HepG2 (cell line): ENCODE data around the gene LENG1.
A peak's percentile ranks its signal among the peaks of the same experiment; 100 is the strongest.

Experiments
- GABPB1 ChIP-seq: IDR thresholded peaks from 2 replicates; pipeline ENCODE4 v1.6.1; 2016; ENCODE audit warnings: mild to moderate bottlenecking, missing genetic modification reagents, moderate library complexity, missing compliant biosample characterization
- NR2F6 ChIP-seq, 2 experiments: IDR thresholded peaks; 2 replicates each; pipeline ENCODE4 v1.6.1; 2016; ENCODE audit warnings: antibody characterized with exemption in 1 of 2, mild to moderate bottlenecking in 1 of 2
- PRPF4 ChIP-seq: fragments of 200-400 bp; formaldehyde crosslinking; IDR thresholded peaks from 2 replicates; pipeline ENCODE4 v1.6.1; 2016; ENCODE audit warnings: low read length, low read depth; ENCODE audit not compliant: poor library complexity, severe bottlenecking
- SKIL ChIP-seq: sonication (generic); formaldehyde crosslinking; IDR thresholded peaks from 2 replicates; pipeline ENCODE4 v1.8.0; 2022; ENCODE audit warnings: missing genetic modification reagents, mild to moderate bottlenecking, moderate library complexity, borderline replicate concordance
- SMAD3 ChIP-seq: sonication (generic); formaldehyde crosslinking; IDR thresholded peaks from 2 replicates; pipeline ENCODE4 v1.4.0; 2020; ENCODE audit warnings: missing genetic modification reagents
- SMC3 ChIP-seq: IDR thresholded peaks from 2 replicates; pipeline ENCODE4 v1.6.1; 2011; ENCODE audit warnings: low read length, improper control_type of control experiment
- SP2 ChIP-seq: sonication (generic); formaldehyde crosslinking; IDR thresholded peaks from 2 replicates; pipeline ENCODE4 v1.5.1; 2020; ENCODE audit warnings: mild to moderate bottlenecking, missing genetic modification reagents
- TCF12 ChIP-seq, 2 experiments: fragments of 450-650 bp in 1 of 2; sonication (generic) in 1 of 2; formaldehyde crosslinking in 1 of 2; IDR thresholded peaks; 2 replicates each; pipeline versions ENCODE4 v1.6.1 to v1.8.0; 2017 to 2022; ENCODE audit warnings: antibody characterized with exemption in 1 of 2, mild to moderate bottlenecking in 1 of 2, missing genetic modification reagents in 1 of 2, moderate library complexity in 1 of 2
- XRCC5 ChIP-seq: fragments of 200-400 bp; formaldehyde crosslinking; optimal IDR thresholded peaks from 2 replicates; pipeline ENCODE3; 2017; ENCODE audit warnings: mild to moderate bottlenecking, low read length
- ZFAT ChIP-seq: sonication (generic); formaldehyde crosslinking; conservative IDR thresholded peaks from 2 replicates; pipeline ENCODE4 v1.8.1; 2023; ENCODE audit warnings: missing genetic modification reagents, inconsistent platforms
- ZNF414 ChIP-seq: sonication (generic); formaldehyde crosslinking; IDR thresholded peaks from 2 replicates; pipeline ENCODE4 v1.5.0; 2020; ENCODE audit warnings: missing genetic modification reagents
- TF ChIP-seq, protein P1 (sequence below): sonication (generic); formaldehyde crosslinking; IDR thresholded peaks from 2 replicates; pipeline ENCODE4 v1.4.0; 2020; ENCODE audit warnings: missing genetic modification reagents, borderline replicate concordance
- TF ChIP-seq, protein P2 (sequence below): sonication (generic); formaldehyde crosslinking; conservative IDR thresholded peaks from 2 replicates; pipeline ENCODE4 v1.8.0; 2022; ENCODE audit warnings: mild to moderate bottlenecking, moderate library complexity, missing genetic modification reagents
- TF ChIP-seq, protein P3 (sequence below): sonication (generic); formaldehyde crosslinking; IDR thresholded peaks from 2 replicates; pipeline ENCODE4 v1.4.0; 2020; ENCODE audit warnings: missing genetic modification reagents, low read depth, mild to moderate bottlenecking, borderline replicate concordance

DNA sequence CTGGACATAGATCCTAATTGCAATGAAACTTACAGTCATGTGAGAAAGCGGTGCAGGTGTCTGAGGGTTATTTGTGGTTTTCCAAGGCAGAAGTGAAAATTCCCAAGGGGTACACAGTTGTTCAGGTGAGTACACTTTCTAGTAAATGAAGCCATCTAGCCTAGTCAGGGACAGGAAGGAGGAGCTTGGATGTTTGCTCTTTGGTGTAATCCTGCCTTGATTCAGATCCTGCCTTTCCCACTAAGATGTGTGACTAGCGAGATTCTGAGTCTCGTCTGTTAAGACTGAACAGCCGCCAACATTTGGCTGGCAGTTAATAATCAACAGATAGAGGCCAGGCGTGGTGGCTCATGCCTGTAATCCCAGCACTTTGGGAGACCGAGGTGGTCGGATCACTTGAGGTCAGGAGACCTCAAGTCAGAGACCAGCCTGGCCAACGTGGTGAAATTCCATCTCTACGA lies 43.7 kb upstream of the LENG1 start:
- TF ChIP-seq, protein P1, sequence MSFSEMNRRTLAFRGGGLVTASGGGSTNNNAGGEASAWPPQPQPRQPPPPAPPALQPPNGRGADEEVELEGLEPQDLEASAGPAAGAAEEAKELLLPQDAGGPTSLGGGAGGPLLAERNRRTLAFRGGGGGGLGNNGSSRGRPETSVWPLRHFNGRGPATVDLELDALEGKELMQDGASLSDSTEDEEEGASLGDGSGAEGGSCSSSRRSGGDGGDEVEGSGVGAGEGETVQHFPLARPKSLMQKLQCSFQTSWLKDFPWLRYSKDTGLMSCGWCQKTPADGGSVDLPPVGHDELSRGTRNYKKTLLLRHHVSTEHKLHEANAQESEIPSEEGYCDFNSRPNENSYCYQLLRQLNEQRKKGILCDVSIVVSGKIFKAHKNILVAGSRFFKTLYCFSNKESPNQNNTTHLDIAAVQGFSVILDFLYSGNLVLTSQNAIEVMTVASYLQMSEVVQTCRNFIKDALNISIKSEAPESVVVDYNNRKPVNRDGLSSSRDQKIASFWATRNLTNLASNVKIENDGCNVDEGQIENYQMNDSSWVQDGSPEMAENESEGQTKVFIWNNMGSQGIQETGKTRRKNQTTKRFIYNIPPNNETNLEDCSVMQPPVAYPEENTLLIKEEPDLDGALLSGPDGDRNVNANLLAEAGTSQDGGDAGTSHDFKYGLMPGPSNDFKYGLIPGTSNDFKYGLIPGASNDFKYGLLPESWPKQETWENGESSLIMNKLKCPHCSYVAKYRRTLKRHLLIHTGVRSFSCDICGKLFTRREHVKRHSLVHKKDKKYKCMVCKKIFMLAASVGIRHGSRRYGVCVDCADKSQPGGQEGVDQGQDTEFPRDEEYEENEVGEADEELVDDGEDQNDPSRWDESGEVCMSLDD (CRISPR knock-in tag), result no peak
- no peak for TF ChIP-seq GABPB1
- TF ChIP-seq SP2, result no peak
- TF ChIP-seq SKIL (CRISPR knock-in tag), result 0 out of 2 replicates have a peak, but pooled peaks have one; percentile 28
- TF ChIP-seq, protein P2, sequence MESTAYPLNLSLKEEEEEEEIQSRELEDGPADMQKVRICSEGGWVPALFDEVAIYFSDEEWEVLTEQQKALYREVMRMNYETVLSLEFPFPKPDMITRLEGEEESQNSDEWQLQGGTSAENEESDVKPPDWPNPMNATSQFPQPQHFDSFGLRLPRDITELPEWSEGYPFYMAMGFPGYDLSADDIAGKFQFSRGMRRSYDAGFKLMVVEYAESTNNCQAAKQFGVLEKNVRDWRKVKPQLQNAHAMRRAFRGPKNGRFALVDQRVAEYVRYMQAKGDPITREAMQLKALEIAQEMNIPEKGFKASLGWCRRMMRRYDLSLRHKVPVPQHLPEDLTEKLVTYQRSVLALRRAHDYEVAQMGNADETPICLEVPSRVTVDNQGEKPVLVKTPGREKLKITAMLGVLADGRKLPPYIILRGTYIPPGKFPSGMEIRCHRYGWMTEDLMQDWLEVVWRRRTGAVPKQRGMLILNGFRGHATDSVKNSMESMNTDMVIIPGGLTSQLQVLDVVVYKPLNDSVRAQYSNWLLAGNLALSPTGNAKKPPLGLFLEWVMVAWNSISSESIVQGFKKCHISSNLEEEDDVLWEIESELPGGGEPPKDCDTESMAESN (CRISPR knock-in tag), result 0 out of 2 replicates have a peak, but pooled peaks have one; percentile 34
- TF ChIP-seq XRCC5, result no peak
- TF ChIP-seq SMAD3 (CRISPR knock-in tag), result no peak
- no peak for TF ChIP-seq PRPF4
- TF ChIP-seq SMC3, result no peak
- TF ChIP-seq, protein P3, sequence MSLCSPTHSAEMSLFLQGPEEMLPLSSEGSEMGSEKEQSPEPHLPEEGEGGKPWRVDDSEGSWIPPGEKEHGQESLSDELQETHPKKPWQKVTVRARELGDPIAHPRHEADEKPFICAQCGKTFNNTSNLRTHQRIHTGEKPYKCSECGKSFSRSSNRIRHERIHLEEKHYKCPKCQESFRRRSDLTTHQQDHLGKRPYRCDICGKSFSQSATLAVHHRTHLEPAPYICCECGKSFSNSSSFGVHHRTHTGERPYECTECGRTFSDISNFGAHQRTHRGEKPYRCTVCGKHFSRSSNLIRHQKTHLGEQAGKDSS (CRISPR knock-in tag), result no peak
- no peak for TF ChIP-seq ZFAT (CRISPR knock-in tag)
- TF ChIP-seq NR2F6 (IDR thresholded peaks at IDR 0.05), result no peak
- TF ChIP-seq NR2F6 (CRISPR knock-in tag; IDR thresholded peaks at IDR 0.05), result peak; percentile 23; the same call in 1 of the 2 replicates
- no peak for TF ChIP-seq ZNF414 (CRISPR knock-in tag)
- no peak for TF ChIP-seq TCF12 (IDR thresholded peaks at IDR 0.05)
- TF ChIP-seq TCF12 (CRISPR knock-in tag; IDR thresholded peaks at IDR 0.05), result no peak
